HG03097 (cell line): ENCODE data around the gene AGAP2.
"Not testable (repeated sequence)": the region's sequence is repeated elsewhere in the genome, so short reads cannot be mapped to it uniquely, and the experiment has no call there.

Source experiments
- ATAC-seq: cut with Tn5 transposase; IDR thresholded peaks from one replicate; pipeline ENCODE4 v1.9.1; 2021; ENCODE audit not compliant: unreplicated experiment, low FRiP score

The AGAP2 gene

DNA sequence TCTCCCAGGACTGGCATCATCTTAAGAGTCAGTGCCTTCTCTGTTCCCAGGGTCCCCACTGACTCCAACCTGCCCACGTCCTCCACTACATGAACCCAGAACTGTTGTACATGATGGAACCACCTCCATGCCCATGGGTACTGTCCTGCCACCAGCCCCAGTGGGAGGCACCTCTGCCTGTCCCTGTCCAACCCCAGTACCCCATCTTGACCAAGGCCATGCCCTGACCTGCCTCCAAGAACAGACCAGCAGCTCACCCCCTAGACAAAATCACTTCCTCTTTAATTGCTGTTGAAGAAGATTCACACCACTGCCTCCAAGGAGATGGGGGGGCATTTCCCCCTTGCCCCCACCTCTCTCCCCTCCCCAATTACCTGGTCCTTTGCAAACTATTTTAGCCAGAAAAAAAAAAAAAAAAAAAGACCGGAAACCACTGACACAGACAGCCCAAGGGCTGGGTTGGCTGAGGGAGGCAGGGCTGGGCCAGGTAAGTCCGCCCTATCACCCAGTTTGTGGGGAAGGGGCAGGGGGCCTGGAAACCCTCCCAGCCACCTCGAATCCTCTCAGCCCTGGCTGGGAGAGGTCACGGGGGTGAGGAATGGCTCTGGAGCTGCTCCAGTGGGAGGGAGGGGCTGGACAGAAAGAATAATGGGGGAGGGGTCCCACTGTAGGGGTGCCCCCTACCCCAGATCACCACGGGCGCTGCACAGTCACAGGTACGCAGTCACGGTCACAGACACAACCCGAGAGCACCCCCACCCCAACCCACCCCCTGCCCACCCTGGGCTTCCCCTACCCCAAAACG, 13.4 kb downstream of the AGAP2 start:
- ATAC-seq = no peak

DNA sequence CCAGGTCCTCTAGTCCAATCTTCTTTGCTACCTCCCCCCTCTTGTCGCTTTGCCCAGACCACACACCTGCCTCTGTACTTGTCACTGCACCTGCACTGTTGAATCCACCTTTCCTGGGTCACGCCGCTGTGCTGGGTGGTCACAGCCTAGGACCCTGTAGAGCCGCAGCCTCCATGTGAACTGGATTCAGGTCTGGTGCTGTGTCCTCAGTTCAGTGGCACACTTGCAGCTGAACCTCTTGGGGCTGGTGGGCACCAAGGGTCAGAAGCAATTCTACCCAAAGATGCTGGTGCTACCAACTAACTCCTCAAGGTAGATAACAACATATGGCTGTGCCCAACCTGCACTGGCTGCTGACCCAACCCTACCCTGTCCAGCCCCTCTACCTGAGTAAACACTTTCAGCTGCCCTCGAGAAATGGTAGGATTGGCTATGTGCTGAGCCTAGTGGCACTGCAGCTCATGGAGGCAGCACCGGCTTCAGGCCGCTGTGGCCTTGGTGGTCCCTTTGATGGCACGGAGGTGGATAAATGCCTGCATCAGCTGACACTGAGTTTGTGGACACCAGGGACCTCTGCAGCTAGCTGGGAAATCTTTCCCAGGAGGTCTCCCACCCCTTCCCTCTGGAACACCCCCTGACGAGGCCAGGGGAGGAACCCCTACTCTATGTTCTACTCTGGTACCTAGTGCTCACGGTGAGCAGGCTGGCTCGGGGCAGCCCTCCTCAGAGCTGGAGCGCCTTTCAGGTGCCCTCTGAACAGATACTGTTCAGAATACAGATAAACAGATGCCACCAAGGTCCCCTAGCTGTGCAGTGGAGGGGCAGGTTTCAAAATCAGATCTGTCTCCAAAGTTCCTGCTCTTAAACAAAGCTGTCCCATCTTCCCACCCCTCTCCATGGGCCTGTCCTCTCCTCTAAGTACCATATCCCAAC, 14.3 kb downstream of the AGAP2 start:
- ATAC-seq = no peak

DNA sequence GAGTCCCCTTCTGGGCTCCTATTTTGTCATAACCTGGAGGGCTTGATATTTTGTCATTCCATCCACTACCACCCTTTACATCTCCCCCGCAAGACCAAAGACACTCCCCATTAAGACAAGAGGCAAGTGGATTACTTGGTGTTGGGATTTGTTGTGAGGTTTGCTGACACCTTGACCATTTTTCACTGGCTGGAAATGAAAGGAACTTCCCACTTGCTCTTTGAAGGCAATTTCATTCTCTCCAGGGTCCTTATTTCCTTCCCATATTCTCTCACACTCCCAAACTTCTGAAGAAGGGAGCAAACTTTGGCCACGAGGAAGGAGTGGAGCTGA, 14.9 kb downstream of the AGAP2 start:
- ATAC-seq = no peak

DNA sequence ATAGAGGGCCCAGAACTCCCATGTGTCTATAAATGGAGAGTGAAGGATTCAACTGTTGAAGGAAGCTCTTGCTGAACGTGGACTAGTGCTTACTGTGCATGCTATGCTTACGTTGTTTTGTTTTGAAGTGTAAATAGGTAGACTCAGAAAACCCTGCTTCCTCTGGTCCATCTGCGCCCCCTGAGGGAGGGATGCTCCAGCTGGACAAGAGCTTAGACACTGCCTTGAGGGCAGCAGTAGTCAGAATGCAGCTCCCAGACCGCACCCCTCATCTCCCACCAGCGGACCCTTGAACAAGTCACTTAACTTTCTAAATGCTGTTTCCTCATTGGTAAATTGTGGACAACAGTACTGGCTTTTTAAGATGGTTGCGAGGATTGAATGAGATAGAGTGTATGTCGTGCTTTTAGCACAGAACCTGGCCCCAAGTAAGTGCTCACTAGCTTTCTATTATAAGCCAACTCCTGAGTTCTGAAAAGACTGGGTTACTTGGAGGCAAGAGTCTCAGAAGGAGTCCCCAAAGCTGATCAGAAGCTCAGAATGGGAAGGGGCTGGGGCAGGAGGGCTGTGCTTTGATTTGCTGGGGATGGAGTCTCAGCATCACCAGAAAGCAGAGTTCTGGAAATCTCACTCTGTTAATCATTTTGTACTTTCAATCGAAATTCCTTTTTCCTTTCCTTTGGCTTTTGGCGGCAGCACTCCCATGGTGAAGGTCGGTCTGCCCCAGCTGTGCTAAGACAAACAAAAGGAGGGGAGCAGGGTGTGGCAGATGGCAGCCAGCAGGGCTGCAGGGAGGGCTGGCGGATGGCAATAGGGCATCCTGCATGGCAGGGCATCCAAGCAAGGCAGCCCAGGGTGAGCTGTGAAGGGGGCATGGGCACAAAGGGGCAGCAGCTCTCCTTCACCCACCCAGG, 15.6 kb downstream of the AGAP2 start:
- ATAC-seq = no peak

DNA sequence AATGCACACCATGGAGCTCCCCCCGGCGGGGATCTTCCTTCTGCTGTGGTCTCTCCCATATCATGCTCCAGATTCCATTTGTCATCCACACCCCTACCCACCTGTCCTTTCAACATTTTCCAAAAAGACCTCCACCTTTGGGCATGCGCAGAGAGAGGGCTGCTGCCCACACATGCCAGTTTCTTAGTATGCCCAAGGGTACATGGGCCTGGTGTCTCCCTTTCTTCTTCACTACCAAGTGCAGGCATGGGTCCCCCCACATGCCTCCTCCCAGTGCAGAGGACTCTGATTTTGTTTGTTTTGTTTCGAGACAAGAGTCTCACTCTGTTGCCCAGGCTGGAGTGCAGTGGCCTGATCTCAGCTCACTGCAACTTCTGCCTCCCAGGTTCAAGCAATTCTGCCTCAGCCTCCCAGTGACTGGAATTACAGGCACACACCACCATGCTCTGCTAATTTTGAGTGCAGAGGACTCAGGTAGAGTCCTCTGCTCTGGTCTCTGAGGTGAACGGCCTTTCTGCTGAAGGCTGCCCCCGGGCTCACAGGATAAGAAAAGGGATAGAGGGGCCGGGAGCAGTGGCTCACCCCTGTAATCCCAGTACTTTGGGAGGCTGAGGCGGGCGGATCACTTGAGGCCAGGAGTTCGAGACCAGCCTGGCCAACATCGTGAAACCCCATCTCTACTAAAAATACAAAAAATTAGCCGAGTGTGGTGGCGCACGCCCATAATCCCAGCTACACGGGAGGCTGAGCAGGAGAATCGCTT, 16.5 kb downstream of the AGAP2 start:
- ATAC-seq = not testable (repeated sequence)

DNA sequence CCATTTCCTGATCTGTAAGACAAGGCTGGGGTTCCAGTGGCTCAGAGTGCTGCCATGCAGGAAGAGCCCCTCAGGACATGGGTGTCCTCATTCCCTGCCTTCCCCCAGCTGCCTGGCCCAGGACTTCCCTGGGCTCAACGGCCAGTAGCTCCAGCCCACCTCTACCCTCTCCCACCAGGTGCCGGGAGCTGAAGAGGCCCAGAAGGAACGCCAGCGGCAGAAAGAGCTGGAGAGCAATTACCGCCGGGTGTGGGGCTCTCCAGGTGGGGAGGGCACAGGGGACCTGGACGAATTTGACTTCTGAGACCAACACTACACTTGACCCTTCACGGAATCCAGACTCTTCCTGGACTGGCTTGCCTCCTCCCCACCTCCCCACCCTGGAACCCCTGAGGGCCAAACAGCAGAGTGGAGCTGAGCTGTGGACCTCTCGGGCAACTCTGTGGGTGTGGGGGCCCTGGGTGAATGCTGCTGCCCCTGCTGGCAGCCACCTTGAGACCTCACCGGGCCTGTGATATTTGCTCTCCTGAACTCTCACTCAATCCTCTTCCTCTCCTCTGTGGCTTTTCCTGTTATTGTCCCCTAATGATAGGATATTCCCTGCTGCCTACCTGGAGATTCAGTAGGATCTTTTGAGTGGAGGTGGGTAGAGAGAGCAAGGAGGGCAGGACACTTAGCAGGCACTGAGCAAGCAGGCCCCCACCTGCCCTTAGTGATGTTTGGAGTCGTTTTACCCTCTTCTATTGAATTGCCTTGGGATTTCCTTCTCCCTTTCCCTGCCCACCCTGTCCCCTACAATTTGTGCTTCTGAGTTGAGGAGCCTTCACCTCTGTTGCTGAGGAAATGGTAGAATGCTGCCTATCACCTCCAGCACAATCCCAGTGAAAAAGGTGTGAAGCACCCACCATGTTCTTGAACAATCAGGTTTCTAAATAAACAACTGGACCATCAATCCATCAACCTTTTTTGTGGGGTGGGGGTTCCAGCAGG, 17.6 kb downstream of the AGAP2 start:
- ATAC-seq = no peak

DNA sequence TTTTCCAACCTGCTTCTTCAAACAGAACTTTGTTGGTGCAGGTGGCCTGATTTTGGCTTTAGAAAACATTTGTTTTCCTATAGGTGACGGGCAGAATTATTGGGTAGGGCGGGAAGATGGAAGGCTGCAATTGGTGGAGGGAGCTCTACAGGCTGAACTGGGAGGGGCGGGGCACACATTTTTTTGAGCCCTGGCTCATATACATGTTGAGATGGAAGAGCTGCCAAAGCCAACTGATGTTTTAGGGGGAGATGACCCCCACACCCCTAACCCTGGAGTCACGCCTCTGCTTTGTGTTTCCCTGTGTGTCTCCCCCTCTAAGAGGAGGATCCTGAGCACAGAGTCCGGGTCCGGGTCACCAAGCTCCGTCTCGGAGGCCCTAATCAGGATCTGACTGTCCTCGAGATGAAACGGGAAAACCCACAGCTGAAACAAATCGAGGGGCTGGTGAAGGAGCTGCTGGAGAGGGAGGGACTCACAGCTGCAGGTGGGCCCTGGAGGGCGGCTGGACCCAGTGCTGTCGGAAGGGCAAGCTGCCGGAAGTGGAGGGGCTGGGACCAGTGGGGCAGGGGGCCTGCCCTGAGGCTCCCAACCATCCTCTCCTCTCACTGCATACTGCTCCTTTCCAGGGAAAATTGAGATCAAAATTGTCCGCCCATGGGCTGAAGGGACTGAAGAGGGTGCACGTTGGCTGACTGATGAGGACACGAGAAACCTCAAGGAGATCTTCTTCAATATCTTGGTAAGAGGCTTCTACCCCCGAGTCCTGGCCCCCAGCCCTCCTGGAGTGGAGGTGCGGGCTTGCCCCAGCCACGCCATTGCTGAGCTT, 18.6 kb downstream of the AGAP2 start:
- no peak for ATAC-seq

DNA sequence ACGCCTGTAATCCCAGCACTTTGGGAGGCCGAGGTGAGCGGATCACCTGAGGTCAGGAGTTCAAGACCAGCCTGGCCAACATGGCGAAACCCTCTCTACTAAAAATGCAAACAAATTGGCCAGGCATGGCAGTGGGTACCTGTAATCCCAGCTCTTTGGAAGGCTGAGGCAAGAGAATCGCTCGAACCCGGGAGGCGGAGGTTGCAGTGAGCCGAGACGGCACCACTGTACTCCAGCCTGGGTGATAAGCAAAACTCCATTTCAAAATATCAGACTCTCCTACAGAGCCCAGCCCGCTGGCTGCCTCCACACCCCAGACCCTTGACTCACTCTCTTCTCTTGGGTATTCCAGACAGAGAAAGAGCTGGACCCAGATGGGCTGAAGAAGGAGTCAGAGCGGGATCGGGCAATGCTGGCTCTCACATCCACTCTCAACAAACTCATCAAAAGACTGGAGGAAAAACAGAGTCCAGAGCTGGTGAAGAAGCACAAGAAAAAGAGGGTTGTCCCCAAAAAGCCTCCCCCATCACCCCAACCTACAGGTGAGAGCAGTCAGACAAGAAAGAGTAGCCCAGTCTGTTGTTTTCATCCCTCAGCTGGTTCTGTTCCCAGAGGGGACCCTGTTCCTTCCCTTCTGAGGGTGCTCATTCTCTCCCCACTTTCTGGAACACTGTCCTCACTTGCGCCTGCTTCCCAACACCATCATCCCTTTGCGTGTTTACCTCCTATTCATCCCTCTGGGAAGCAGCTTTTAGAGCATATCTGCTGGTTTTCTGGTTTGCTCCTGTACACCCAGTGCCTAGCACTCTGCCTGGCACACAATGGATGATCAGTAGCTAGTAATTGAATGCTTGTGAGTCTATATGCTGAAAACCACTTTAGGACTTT, 19.7 kb downstream of the AGAP2 start:
- no peak for ATAC-seq

DNA sequence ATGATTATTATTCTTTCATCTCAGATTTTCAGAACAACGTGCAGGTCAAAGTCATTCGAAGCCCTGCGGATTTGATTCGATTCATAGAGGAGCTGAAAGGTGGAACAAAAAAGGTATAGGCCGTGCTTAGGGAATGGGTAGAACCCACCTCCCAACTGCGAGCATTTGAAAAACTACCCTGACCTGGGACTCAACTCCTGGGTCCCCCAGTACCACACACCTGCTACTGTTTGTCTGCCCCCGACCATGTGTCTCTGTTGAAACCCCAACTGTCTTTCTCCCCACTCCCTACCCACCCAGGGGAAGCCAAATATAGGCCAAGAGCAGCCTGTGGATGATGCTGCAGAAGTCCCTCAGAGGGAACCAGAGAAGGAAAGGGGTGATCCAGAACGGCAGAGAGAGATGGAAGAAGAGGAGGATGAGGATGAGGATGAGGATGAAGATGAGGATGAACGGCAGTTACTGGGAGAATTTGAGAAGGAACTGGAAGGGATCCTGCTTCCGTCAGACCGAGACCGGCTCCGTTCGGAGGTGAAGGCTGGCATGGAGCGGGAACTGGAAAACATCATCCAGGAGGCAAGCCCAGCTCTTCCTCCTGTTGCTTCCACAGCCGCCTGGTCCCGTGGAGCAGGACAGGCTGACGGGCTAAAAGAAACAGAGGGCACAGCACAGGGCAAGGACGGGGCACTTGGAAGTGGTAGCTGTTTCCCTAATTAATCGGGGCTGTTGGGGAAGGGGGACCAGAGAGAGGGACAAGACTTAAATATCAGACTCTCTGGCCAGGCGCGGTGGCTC, 20.5 kb downstream of the AGAP2 start:
- no peak for ATAC-seq

DNA sequence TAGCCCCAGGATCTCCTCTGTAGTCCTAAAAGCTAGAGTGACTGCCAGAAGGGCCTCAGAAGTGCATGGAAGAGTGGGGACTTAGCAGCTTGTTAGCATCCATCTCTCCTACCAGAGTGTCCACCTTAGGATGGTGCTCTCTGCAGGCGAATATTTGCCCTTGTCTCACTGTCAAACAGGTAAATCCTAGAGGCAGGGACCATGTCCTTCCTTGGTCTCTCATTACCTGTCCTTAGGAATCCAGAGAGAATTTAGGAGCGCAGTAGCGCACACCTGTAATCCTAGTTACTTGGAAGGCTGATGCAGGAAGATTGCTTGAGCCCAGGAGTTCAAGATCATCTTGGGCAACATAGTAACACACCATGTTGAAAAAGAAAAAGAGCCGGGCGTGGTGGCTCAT, 21.4 kb downstream of the AGAP2 start:
- no peak for ATAC-seq

DNA sequence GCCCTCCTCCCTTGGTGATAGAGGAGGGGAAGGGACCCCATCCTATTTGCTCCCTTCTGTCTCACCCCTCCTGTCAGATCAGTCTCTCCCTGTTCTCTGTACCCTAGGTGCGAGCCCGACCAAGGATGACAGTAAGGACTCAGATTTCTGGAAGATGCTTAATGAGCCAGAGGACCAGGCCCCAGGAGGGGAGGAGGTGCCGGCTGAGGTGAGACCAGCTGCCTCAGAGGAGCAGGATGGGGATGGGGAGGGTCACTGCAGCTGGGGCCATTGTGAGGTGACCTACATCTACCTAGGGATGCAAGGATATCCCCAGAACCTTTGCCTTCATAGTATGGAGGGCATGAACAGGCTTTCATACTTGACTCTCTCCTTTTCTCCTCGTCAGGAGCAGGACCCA, 22.2 kb downstream of the AGAP2 start:
- ATAC-seq = no peak

DNA sequence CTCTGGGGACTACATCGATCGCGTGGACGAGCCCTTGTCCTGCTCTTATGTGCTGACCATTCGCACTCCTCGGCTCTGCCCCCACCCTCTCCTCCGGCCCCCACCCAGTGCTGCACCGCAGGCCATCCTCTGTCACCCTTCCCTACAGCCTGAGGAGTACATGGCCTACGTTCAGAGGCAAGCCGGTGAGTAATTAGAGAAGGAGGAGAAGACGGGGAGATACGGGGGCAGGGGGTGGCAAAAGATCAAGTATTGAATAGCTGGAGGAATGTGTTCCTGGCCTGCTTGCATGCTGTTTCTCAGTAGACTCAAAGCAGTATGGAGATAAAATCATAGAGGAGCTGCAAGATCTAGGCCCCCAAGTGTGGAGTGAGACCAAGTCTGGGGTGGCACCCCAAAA, 22.8 kb downstream of the AGAP2 start:
- ATAC-seq = no peak

DNA sequence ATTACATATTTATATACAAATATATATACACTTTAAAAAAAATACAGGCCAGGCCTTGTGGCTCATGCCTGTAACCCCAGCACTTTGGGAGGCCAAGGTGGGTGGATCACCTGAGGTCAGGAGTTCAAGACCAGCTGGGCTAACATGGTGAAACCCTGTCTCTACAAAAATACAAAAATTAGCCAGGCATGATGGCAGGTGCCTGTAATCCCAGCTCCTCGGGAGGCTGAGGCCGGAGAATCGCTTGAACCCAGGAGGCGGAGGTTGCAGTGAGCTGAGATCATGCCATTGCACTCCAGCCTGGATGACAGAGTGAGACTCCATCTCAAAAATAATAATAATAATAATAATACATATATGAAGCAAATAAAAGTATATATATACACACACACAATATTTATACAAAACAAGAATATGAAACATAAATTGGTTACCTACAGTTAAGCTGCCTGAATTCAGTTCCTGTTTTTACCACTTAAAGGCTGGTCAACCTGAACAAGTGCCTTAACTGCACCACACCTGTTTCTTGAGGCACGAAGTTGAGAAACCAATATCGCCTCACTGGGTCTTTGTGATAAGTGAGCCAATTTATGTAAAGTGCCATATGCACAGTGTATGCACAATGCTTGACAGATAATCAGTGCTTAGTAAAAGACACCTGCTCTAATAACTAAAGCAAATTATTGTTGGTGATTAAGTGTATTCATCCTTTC, 23.4 kb downstream of the AGAP2 start:
- ATAC-seq = not testable (repeated sequence)

DNA sequence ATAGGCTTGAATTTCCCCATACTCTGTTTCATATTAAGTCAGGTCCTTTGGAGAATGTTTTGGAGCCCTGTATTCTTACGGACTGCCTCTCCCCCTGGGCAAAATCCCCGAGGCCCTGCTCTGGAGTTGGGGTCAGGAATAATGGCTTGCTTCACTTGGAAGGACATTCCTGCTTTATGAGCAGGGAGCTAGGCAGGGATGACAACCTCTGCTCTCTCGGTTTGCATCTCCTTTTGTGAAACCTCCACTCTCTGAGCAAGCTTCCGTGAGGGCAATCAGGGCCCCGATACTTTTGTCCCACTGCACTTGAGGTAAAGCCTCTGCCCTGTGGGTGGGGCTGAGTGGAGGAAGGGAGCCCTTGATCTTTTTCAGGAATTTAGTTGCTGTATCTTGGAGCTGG, 25.3 kb downstream of the AGAP2 start:
- no peak for ATAC-seq

DNA sequence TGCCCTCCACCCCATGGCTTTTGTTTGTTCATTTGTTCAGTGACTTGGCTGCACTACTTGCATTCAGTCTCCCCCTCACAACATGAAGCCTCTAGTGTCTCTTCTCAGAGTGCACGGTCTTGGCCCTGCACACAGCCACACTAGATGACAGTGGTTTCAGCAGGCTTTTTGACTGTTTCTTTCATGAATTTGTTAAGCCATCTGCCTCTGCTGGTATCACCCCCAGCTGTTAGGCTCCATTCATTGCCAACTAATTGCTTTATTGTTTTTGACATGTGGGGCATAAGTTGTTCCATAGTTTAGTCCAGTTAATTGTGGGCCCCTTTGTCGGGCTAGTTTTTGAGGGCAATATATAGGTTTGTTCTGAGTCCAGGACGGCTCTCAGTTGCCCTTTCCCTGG, 25.8 kb downstream of the AGAP2 start:
- ATAC-seq = no peak

DNA sequence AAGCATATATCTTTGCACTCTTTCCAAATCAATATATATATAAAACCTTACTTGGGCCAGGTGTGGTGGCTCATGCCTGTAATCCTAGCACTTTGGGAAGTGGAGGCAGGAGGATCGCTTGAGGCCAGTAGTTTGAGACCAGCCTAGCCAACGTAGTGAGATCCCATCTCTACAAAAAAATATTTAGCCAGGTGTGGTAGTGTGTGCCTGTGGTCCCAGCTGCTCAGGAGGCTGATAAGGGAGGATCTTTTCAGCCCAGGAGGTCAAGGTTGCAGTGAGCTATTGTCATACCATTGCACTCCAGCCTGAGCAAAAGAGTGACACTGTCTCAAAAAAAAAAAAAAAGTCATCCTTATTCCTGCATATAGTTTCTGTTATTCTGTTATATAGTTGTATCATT, 30.2 kb downstream of the AGAP2 start:
- no peak for ATAC-seq
